Ishikawa (cell line): ENCODE measurements around the gene C12orf50.

Experiments
- CEBPB ChIP-seq: IDR thresholded peaks from 2 replicates; pipeline ENCODE4 v1.6.1; 2012
- CREB1 ChIP-seq: IDR thresholded peaks from 2 replicates; pipeline ENCODE4 v1.6.1; 2012; ENCODE audit warnings: low read depth
- EGR1 ChIP-seq: IDR thresholded peaks from 2 replicates; pipeline ENCODE4 v1.6.1; 2012
- EP300 ChIP-seq: IDR thresholded peaks from 2 replicates; pipeline ENCODE4 v1.6.1; 2012; ENCODE audit warnings: borderline replicate concordance
- FOXM1 ChIP-seq: IDR thresholded peaks from 2 replicates; pipeline ENCODE4 v1.6.1; 2012; ENCODE audit warnings: low read depth, borderline replicate concordance
- NFIC ChIP-seq: IDR thresholded peaks from 2 replicates; pipeline ENCODE4 v1.6.1; 2012
- RAD21 ChIP-seq: IDR thresholded peaks from 2 replicates; pipeline ENCODE4 v1.6.1; 2012; ENCODE audit warnings: low read depth
- TAF1 ChIP-seq: IDR thresholded peaks from 2 replicates; pipeline ENCODE4 v1.6.1; 2012; ENCODE audit warnings: low read depth, mild to moderate bottlenecking
- TCF12 ChIP-seq: IDR thresholded peaks from 2 replicates; pipeline ENCODE4 v1.6.1; 2012; ENCODE audit warnings: low read depth
- TEAD4 ChIP-seq: IDR thresholded peaks from 2 replicates; pipeline ENCODE4 v1.6.1; 2012
- YY1 ChIP-seq: IDR thresholded peaks from 2 replicates; pipeline ENCODE4 v1.6.1; 2012; ENCODE audit warnings: low read depth
- ZBTB7A ChIP-seq: IDR thresholded peaks from 2 replicates; pipeline ENCODE4 v1.6.1; 2012; ENCODE audit warnings: low read depth
- TF ChIP-seq, protein P1 (sequence below): IDR thresholded peaks from 2 replicates; pipeline ENCODE4 v1.6.1; 2012; ENCODE audit warnings: low read depth, mild to moderate bottlenecking
- TF ChIP-seq, protein P2 (sequence below): IDR thresholded peaks from 2 replicates; pipeline ENCODE4 v1.6.1; 2012
- TF ChIP-seq, protein P3 (sequence below): IDR thresholded peaks from 2 replicates; pipeline ENCODE4 v1.6.1; 2012

The C12orf50 gene

DNA sequence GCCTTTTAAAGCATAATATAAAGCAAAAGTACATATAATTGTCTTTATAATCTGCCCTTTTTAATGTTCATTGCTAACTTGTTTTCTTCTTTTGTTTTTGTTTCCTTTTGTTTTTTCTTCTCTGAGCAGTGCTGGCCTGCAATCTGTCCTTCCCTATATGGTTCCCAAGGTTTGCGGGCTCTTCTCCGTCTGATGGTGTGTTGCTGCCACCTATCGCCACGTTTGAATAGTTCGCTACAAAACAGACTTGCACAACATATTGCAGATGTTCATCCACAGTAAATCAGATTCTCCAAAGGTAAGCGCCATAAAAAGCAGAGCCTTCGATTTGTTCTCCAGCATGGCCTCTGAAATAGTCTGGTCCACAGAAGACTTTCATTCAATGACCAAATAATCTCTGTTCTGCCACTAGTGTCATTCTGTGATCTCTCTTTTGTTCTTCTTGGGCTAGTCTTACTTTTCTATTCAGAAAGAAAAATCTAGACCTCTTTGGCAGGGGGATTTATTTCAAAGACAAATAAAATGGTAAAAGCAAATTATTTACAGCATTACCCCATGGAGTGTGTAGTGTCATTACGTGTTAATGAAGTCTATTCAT, 33.5 kb downstream of the C12orf50 start:
- no peak for TF ChIP-seq TCF12
- TF ChIP-seq EGR1 = no peak
- TF ChIP-seq, protein P1, sequence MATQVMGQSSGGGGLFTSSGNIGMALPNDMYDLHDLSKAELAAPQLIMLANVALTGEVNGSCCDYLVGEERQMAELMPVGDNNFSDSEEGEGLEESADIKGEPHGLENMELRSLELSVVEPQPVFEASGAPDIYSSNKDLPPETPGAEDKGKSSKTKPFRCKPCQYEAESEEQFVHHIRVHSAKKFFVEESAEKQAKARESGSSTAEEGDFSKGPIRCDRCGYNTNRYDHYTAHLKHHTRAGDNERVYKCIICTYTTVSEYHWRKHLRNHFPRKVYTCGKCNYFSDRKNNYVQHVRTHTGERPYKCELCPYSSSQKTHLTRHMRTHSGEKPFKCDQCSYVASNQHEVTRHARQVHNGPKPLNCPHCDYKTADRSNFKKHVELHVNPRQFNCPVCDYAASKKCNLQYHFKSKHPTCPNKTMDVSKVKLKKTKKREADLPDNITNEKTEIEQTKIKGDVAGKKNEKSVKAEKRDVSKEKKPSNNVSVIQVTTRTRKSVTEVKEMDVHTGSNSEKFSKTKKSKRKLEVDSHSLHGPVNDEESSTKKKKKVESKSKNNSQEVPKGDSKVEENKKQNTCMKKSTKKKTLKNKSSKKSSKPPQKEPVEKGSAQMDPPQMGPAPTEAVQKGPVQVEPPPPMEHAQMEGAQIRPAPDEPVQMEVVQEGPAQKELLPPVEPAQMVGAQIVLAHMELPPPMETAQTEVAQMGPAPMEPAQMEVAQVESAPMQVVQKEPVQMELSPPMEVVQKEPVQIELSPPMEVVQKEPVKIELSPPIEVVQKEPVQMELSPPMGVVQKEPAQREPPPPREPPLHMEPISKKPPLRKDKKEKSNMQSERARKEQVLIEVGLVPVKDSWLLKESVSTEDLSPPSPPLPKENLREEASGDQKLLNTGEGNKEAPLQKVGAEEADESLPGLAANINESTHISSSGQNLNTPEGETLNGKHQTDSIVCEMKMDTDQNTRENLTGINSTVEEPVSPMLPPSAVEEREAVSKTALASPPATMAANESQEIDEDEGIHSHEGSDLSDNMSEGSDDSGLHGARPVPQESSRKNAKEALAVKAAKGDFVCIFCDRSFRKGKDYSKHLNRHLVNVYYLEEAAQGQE = no peak
- TF ChIP-seq, protein P2, sequence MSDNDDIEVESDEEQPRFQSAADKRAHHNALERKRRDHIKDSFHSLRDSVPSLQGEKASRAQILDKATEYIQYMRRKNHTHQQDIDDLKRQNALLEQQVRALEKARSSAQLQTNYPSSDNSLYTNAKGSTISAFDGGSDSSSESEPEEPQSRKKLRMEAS = no peak
- no peak for TF ChIP-seq FOXM1
- TF ChIP-seq RAD21 = peak; percentile 91
- TF ChIP-seq EP300 = no peak
- no peak for TF ChIP-seq NFIC
- no peak for TF ChIP-seq TAF1
- peak; percentile 73 for TF ChIP-seq CEBPB
- TF ChIP-seq ZBTB7A = no peak
- TF ChIP-seq TEAD4 = no peak
- no peak for TF ChIP-seq CREB1
- TF ChIP-seq, protein P3, sequence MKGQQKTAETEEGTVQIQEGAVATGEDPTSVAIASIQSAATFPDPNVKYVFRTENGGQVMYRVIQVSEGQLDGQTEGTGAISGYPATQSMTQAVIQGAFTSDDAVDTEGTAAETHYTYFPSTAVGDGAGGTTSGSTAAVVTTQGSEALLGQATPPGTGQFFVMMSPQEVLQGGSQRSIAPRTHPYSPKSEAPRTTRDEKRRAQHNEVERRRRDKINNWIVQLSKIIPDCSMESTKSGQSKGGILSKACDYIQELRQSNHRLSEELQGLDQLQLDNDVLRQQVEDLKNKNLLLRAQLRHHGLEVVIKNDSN = no peak
- TF ChIP-seq YY1 = no peak

DNA sequence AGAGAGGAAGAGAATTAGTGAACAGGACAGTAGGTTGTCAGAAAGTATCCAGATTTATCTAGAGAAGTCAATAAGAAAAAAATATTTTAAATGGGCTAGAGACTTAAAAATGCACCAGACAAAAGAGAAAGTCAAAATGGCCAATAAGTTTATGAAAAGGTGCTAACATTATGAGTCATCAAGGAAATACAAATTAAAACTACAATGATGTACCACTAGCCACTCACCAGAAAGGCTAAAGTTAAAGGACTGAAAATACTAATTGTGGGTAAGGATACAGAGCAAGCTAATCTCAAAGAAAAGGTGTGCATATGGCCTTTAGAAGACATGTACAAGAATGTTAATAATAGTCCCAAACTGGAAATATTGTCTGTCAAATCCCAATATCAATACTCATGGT, 37.7 kb downstream of the C12orf50 start:
- TF ChIP-seq YY1 (no peak), EP300 (no peak), FOXM1 (no peak), NFIC (no peak), TAF1 (no peak)
- TF ChIP-seq, protein P1 = no peak
- TF ChIP-seq, protein P3 = no peak
- TF ChIP-seq, protein P2 = no peak

DNA sequence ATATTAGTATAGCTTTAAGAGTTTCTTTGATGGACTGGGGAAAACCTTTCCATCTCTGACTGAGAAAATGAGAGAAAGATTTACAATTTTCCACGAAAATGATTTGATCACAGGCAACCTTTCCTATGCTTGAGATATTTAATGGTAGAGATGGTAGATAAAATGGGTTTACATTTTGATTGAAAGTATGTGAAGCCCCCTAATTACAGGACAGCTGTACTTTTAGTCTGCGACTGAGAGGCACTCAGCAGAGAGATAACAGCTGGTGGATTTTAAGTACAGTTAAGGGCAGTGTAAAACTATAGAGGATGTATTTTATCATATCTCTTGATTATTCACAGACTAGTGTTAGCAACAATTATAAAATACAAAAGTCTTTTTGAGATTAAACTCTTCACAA, 40.7 kb downstream of the C12orf50 start:
- TF ChIP-seq ZBTB7A (no peak), EGR1 (no peak), CEBPB (no peak)
- TF ChIP-seq, protein P2 = no peak
- TF ChIP-seq, protein P3 = no peak

DNA sequence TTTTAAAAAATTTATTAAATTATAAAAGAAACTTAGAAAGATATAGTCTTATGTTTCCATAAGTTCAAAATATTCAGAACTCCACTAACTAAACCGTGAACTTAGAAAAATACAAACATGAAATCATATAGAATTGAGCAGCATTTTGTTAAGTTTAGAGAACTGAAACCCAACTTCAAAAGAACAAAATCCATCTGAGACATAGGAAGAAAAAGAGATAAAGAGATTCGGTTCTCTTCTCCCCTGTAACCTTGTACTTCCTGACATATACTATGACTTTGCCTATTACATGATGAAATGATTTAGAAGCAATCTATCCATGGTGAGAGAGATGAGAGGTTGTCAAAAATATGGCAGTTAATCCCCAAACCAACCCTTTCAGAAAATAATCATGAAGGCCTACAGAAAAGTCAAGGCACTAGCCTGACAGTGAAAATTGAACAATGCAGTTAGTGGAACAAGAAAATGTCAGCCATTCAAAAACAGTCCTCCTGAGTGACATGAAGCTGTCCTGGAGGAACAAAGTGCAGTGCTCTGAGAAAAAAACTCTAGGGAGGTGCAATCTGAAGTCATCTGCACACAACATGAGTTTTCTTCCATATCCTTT, 44.0 kb downstream of the C12orf50 start:
- no peak for TF ChIP-seq CEBPB
- no peak for TF ChIP-seq TEAD4
- TF ChIP-seq YY1 = no peak
- TF ChIP-seq NFIC = no peak
- TF ChIP-seq FOXM1 = no peak
- TF ChIP-seq RAD21 = no peak
- no peak for TF ChIP-seq EP300
- no peak for TF ChIP-seq TAF1
- no peak for TF ChIP-seq CREB1
- TF ChIP-seq TCF12 = no peak
- TF ChIP-seq, protein P3 = no peak

DNA sequence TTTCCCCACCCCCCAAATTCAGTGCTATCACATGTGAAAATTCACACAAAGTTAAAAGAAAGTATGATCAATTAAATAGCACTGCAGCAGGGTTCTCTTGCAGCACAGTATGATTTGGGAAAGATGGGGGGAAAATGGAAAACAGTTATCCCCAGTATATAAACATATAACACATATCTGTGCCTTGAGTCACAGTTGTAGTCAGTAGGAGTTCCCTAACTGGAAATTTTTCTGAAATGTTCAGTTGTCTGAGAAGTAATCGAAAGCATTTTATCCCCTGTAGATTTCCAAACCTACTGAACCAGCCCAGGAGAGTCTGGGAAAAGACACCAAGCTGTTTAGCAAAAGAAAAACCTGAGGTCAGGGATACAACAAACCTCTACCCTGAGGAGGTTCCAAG, 47.0 kb downstream of the C12orf50 start:
- no peak for TF ChIP-seq RAD21
- TF ChIP-seq, protein P3 = no peak
- TF ChIP-seq, protein P1 = no peak
- no peak for TF ChIP-seq NFIC
- no peak for TF ChIP-seq TEAD4
- no peak for TF ChIP-seq EP300
